ENCODE results near the gene ITGB5. TPM values are rescaled to one million over a fixed set of nuclear protein-coding genes. Genes with fewer than 3 reads are reported as not detected.

Gene ITGB5
- total and polyA plus RNA-seq, 4 donors, result 16.9 to 66.6 (median 48.0) TPM

GRCh38 chr3:124776856-124777255 is 110.3 kb downstream of the ITGB5 start:
- no peaks in the 10 kb centered on the region for H3K27me3 ChIP-seq (ENCODE audit: control insufficient read depth in 4 of 4, insufficient read depth in 4 of 4, low read length in 3 of 4)
- DNase-seq (ENCODE audit: low spot score), result no peak
- TF ChIP-seq NR2F2 (IDR thresholded peaks at IDR 0.05), result no peak
- TF ChIP-seq RAD21 (IDR thresholded peaks at IDR 0.05), result no peak
- TF ChIP-seq ATF3 (IDR thresholded peaks at IDR 0.05), result no peak
- no peak for TF ChIP-seq ZBTB33 (IDR thresholded peaks at IDR 0.05)
- TF ChIP-seq YY1 (IDR thresholded peaks at IDR 0.05), result no peak
- TF ChIP-seq TAF1 (conservative IDR thresholded peaks at IDR 0.05), result no peak
- no peak for TF ChIP-seq SP1 (IDR thresholded peaks at IDR 0.05)
- TF ChIP-seq JUND (IDR thresholded peaks at IDR 0.05), result no peak
- no peak for TF ChIP-seq GABPA (IDR thresholded peaks at IDR 0.05 in 1 of 2, conservative IDR thresholded peaks at IDR 0.05 in 1 of 2)
- no peak for TF ChIP-seq HNF4G (IDR thresholded peaks at IDR 0.05)
- TF ChIP-seq HNF4A (conservative IDR thresholded peaks at IDR 0.05), result no peak
- TF ChIP-seq MAX (IDR thresholded peaks at IDR 0.05), result no peak
- TF ChIP-seq EGR1 (IDR thresholded peaks at IDR 0.05; ENCODE audit: low read depth in 2 of 2), result no peak
- TF ChIP-seq FOXA2 (IDR thresholded peaks at IDR 0.05), result no peak
- TF ChIP-seq CTCF (IDR thresholded peaks at IDR 0.05; ENCODE audit: low read depth, low read length, missing input control), result no peak
- no peak for TF ChIP-seq FOXA1 (IDR thresholded peaks at IDR 0.05)
- no peak for TF ChIP-seq RXRA (IDR thresholded peaks at IDR 0.05)
- no peak for TF ChIP-seq REST (IDR thresholded peaks at IDR 0.05)
- H3K27ac ChIP-seq (ENCODE audit: low read depth in 1 of 2, low read length in 2 of 2), result no peak overlapping the region
- peaks cover 0 to 25% (median 22%) of the 10 kb centered on the region in 4 donors for H3K4me1 ChIP-seq (ENCODE audit: control insufficient read depth in 4 of 4, insufficient read depth in 4 of 4, low read length in 3 of 4)
- H3K4me3 ChIP-seq (ENCODE audit: low read depth in 1 of 3, low read length in 3 of 3), result no peak overlapping the region
- 94% methylated on average over 5 of the region's 5 CpGs for WGBS
- H3K9ac ChIP-seq (ENCODE audit: low read depth in 1 of 2, low read length in 2 of 2), result no peak overlapping the region
- H3K36me3 ChIP-seq (ENCODE audit: control insufficient read depth in 4 of 4, insufficient read depth in 3 of 4, low read depth in 1 of 4, low read length in 3 of 4), result peaks cover 0 to 10% (median 5%) of the 10 kb centered on the region in 4 donors
- no peaks in the 10 kb centered on the region for H3K9me3 ChIP-seq (ENCODE audit: control insufficient read depth in 4 of 4, low read length in 3 of 4)

All from liver (tissue), 9 donors.